Kidney (tissue), 14 donors: ENCODE measurements around the gene KIF6. TPM values are rescaled to one million over a fixed set of nuclear protein-coding genes. Genes with fewer than 3 reads are reported as not detected.

Source experiments
- DNase-seq, 5 donors: peaks; one replicate each; pipeline ENCODE4 v3.0.0-alpha.2; 2013 to 2020
- FAIRE-seq: peaks from 2 replicates; lab custom pipeline; 2012; peaks lifted over from hg19 to GRCh38; lab: Jason Lieb, UNC
- H3K27ac ChIP-seq, 2 donors: one replicate each; pipeline ENCODE4 v1.7.0; 2013; ENCODE audit warnings: low read depth in 2 of 2, low read length in 2 of 2, inconsistent platforms in 1 of 2
- H3K27me3 ChIP-seq: one replicate; pipeline ENCODE4 v1.7.1; 2013; ENCODE audit warnings: low read length, inconsistent platforms; ENCODE audit not compliant: control insufficient read depth, insufficient read depth
- H3K36me3 ChIP-seq, 3 donors: one replicate each; pipeline versions ENCODE4 v1.7.0 to v1.7.1; 2013; ENCODE audit warnings: low read length in 3 of 3, control low read depth in 1 of 3, inconsistent platforms in 1 of 3; ENCODE audit not compliant: insufficient read depth in 3 of 3, control insufficient read depth in 2 of 3
- H3K4me1 ChIP-seq, 3 donors: one replicate each; pipeline versions ENCODE4 v1.7.0 to v1.7.1; 2013; ENCODE audit warnings: low read length in 3 of 3, inconsistent platforms in 1 of 3, low read depth in 1 of 3; ENCODE audit not compliant: control insufficient read depth in 2 of 3, insufficient read depth in 2 of 3
- H3K4me3 ChIP-seq, 3 donors: one replicate each; pipeline versions ENCODE4 v1.7.0 to v1.8.1; 2013; ENCODE audit warnings: low read length in 3 of 3, control low read depth in 1 of 3, inconsistent platforms in 1 of 3
- H3K9ac ChIP-seq, 3 donors: one replicate each; pipeline versions ENCODE4 v1.7.0 to v1.7.1; 2013; ENCODE audit warnings: low read length in 3 of 3, control low read depth in 1 of 3, inconsistent platforms in 1 of 3
- H3K9me3 ChIP-seq, 3 donors: one replicate each; pipeline versions ENCODE4 v1.7.0 to v1.7.1; 2013; ENCODE audit warnings: low read length in 3 of 3, control low read depth in 1 of 3, inconsistent platforms in 1 of 3; ENCODE audit not compliant: control insufficient read depth in 2 of 3, insufficient read depth in 1 of 3
- CTCF ChIP-seq: IDR thresholded peaks from 3 replicates; pipeline ENCODE4 v1.5.1; 2012; ENCODE audit warnings: mild to moderate bottlenecking, moderate library complexity, borderline replicate concordance; ENCODE audit not compliant: insufficient read depth; ENCODE audit errors: extremely low read depth
- intact Hi-C: fragments of 100-400 bp; cut with DNase I; formaldehyde crosslinking; loops from one replicate; pipeline ENCODE4 v1.11.1; 2022
- polyA plus RNA-seq: library from polyadenylated mRNA; stranded (reverse); fragments of 350-450 nt; fragmentation: Illumina TruSeq; extraction: RNeasy Lipid Tissue Mini Kit (QIAGEN cat#74804); gene quantifications from one replicate; pipeline ENCODE4 v1.2.3, GENCODE V29; 2014; ENCODE audit warnings: low read depth, low replicate concordance; ENCODE audit not compliant: insufficient read depth
- total RNA-seq: library from RNA; stranded (reverse); fragmentation: NEBNext Ultra II Directional; extraction: Animal tissue kit (Norgen Biotek cat#: 25700); gene quantifications from one replicate; pipeline ENCODE4 v1.2.1, GENCODE V29; 2021
- donor health status: control.
- donor health status: control.
- donor health status: control.
- donor health status: control.
- donor health status: control.
- donor health status: DM: yes; HTN: yes; CAD: no.
- donor health status: Normal renal cell carcinoma (clear cell type).

The KIF6 gene
- total and polyA plus RNA-seq, 2 donors from 2014 or later, result 1.7 to 2.9 TPM

GRCh38 chr6:39401376-39401775 lies 323.8 kb downstream of the KIF6 start:
- Histone ChIP-seq H3K4me1 (no peaks in the 10 kb centered on the region), H3K36me3 (no peaks in the 10 kb centered on the region), H3K27me3 (no peaks in the 10 kb centered on the region), H3K4me3 (no peak overlapping the region), H3K27ac (no peak overlapping the region), H3K9ac (no peak overlapping the region), H3K9me3 (no peaks in the 10 kb centered on the region)
- TF ChIP-seq CTCF, result no peak
- intact Hi-C loops, result no loop called here
- DNase-seq, result no peak
- no peak for FAIRE-seq

GRCh38 chr6:39400026-39400425 lies 325.2 kb downstream of the KIF6 start:
- intact Hi-C loops, result no loop called here

GRCh38 chr6:39396854-39397253 lies 328.4 kb downstream of the KIF6 start:
- intact Hi-C loops, result no loop called here
- Histone ChIP-seq H3K4me3 (no peak overlapping the region), H3K9ac (no peak overlapping the region), H3K4me1 (no peaks in the 10 kb centered on the region), H3K36me3 (no peaks in the 10 kb centered on the region), H3K9me3 (no peaks in the 10 kb centered on the region), H3K27ac (no peak overlapping the region), H3K27me3 (no peaks in the 10 kb centered on the region)
- TF ChIP-seq CTCF, result no peak
- no peak for DNase-seq
- no peak for FAIRE-seq

More at GRCh38 chr6:39400026-39400425, 325.2 kb downstream of the KIF6 start:
- Histone ChIP-seq H3K27me3 (no peaks in the 10 kb centered on the region), H3K36me3 (no peaks in the 10 kb centered on the region), H3K4me3 (no peak overlapping the region), H3K9ac (no peak overlapping the region), H3K4me1 (no peaks in the 10 kb centered on the region), H3K27ac (no peak overlapping the region), H3K9me3 (no peaks in the 10 kb centered on the region)
- DNase-seq (no peak), FAIRE-seq (no peak)
- no peak for TF ChIP-seq CTCF

- no peak for TF ChIP-seq CTCF
- Histone ChIP-seq H3K4me3 (no peak overlapping the region), H3K4me1 (no peaks in the 10 kb centered on the region), H3K27ac (no peak overlapping the region), H3K9me3 (no peaks in the 10 kb centered on the region), H3K9ac (no peak overlapping the region), H3K27me3 (no peaks in the 10 kb centered on the region), H3K36me3 (no peaks in the 10 kb centered on the region)
- FAIRE-seq (no peak), DNase-seq (no peak)
- intact Hi-C loops, result no loop called here
Measured at GRCh38 chr6:39393075-39393474, 332.1 kb downstream of the KIF6 start.
